A549 treated with CORT108297 at 1 μM for 4 hours (cell line): ENCODE measurements around the gene C16orf54. TPM values are rescaled to one million over a fixed set of nuclear protein-coding genes. Genes with fewer than 3 reads are reported as not detected.

Experiments
- total RNA-seq: library from RNA; stranded (reverse); fragments of 200-300 nt; extraction: Qiagen RNA extraction; gene quantifications from 5 replicates; pipeline ENCODE4 v1.2.3, GENCODE V29; 2022

The C16orf54 gene
- total RNA-seq = not detected in 5 replicates

GRCh38 chr16:29745853-29746345 is at the start of gene C16orf54:
Gene C16orf54 (minus strand): TSS chr16:29745990. CDS start chr16:29744951, 1,039 bp downstream.

GRCh38 chr16:29790183-29790948 is 44.6 kb upstream of the C16orf54 start, which contains the start of gene KIF22:
Gene KIF22 (plus strand): TSS chr16:29790751. CDS start chr16:29790760, 9 bp downstream.

GRCh38 chr16:29777576-29778350 is 32.0 kb upstream of the C16orf54 start, which contains the start of gene ZG16:
Gene ZG16 (plus strand): TSS chr16:29778256. CDS start chr16:29779267, 1,011 bp downstream.

Other genes with a start within 250 kb of the C16orf54 start
- 27.9 to 39.6 TPM (median 33.3 TPM) in 5 replicates for gene NPIPB12, start 239.6 kb downstream of the C16orf54 start, total RNA-seq
- gene SPN, start 82.7 kb downstream of the C16orf54 start, total RNA-seq = 0.02 to 0.05 TPM in 2 of 5 replicates, not detected in the others
- gene QPRT, start 66.8 kb downstream of the C16orf54 start, total RNA-seq = 0.67 to 1.0 TPM (median 0.78 TPM) in 5 replicates
- not detected in 5 replicates for gene ZG16, start 32.3 kb upstream of the C16orf54 start, total RNA-seq
- gene KIF22, start 44.8 kb upstream of the C16orf54 start, total RNA-seq = 81.0 to 104 TPM (median 94.7 TPM) in 5 replicates
- 150 to 192 TPM (median 180 TPM) in 5 replicates for gene MAZ, start 60.5 kb upstream of the C16orf54 start, total RNA-seq
- 0.24 to 0.51 TPM (median 0.30 TPM) in 5 replicates for gene PRRT2, start 66.2 kb upstream of the C16orf54 start, total RNA-seq
- 42.7 to 48.5 TPM (median 46.7 TPM) in 5 replicates for gene PAGR1, start 70.2 kb upstream of the C16orf54 start, total RNA-seq
- 111 to 140 TPM (median 130 TPM) in 5 replicates for gene MVP, start 74.5 kb upstream of the C16orf54 start, total RNA-seq
- 64.0 to 105 TPM (median 103 TPM) in 5 replicates for gene CDIPT, start 117.2 kb upstream of the C16orf54 start, total RNA-seq
- gene SEZ6L2, start 153.6 kb upstream of the C16orf54 start, total RNA-seq = 16.9 to 23.6 TPM (median 21.7 TPM) in 5 replicates
- gene ASPHD1, start 154.5 kb upstream of the C16orf54 start, total RNA-seq = 16.3 to 30.7 TPM (median 27.0 TPM) in 5 replicates
- 14.2 to 21.4 TPM (median 19.0 TPM) in 5 replicates for gene KCTD13, start 180.2 kb upstream of the C16orf54 start, total RNA-seq
- 78.2 to 104 TPM (median 102 TPM) in 5 replicates for gene TMEM219, start 216.1 kb upstream of the C16orf54 start, total RNA-seq
- 24.7 to 36.8 TPM (median 34.0 TPM) in 5 replicates for gene TAOK2, start 227.9 kb upstream of the C16orf54 start, total RNA-seq
- 13.5 to 17.8 TPM (median 15.3 TPM) in 5 replicates for gene HIRIP3, start 249.6 kb upstream of the C16orf54 start, total RNA-seq